ENCODE data around the gene ADRM1.

- TF ChIP-seq PAX5 (IDR thresholded peaks at IDR 0.05; ENCODE audit: insufficient read depth, low read length, severe bottlenecking) (no peak), POLR2A (IDR thresholded peaks at IDR 0.05; ENCODE audit: low read depth, low read length) (no peak), POLR2AphosphoS5 (IDR thresholded peaks at IDR 0.05; ENCODE audit: low read depth, low read length) (no peak), TAF1 (IDR thresholded peaks at IDR 0.05; ENCODE audit: low read depth, low read length) (no peak), POU2F2 (IDR thresholded peaks at IDR 0.05; ENCODE audit: low read depth, low read length) (no peak)
These were observed 54.4 kb downstream of the ADRM1 start for GRCh38 chr20:62357187-62357667.
